ENCODE data around the gene GRIN2C.

- no peak for TF ChIP-seq CTCF (conservative IDR thresholded peaks at IDR 0.05; ENCODE audit: low read length)
- no peak for TF ChIP-seq EZH2phosphoT487 (IDR thresholded peaks at IDR 0.05; ENCODE audit: borderline replicate concordance)
Observed at GRCh38 chr17:74846621-74847020, 13.1 kb downstream of the GRIN2C start.

Data from Loucy (cell line).